IPS-18c (cell line): ENCODE results near the gene TREML1.
"Not testable (repeated sequence)": the region's sequence is repeated elsewhere in the genome, so short reads cannot be mapped to it uniquely, and the experiment has no call there.

ENCODE experiments used
- H3K4me3 ChIP-seq: 2 replicates; pipeline ENCODE4 v1.7.0; 2013; ENCODE audit warnings: low read depth, mild to moderate bottlenecking, low read length, moderate library complexity; ENCODE audit not compliant: insufficient read depth
- H3K9me3 ChIP-seq: one replicate; pipeline ENCODE4 v1.6.1; 2013; ENCODE audit warnings: mild to moderate bottlenecking, low read length, moderate library complexity; ENCODE audit not compliant: control insufficient read depth, insufficient read depth

The TREML1 gene

DNA sequence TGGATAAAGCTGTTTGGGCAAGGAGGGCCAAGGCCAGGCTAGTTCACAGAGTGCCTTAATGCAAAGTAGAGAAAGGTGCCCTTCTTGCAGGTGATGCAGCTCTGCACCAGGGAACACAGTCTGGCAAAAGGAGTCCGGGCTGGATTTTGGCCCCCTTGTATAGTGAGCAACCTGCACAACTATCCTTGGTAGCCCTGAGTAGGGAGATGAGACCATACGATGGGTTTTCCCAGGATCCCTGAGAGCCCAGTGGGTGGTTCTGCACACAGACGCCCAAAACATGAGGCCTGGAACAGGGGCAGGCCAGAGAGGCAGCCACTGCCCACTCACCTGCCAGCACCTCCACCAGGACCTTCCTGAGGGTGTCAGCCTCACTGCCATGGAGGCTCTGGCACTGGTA is 6.8 kb upstream of the TREML1 start:
- no peak overlapping the region for H3K4me3 ChIP-seq

GRCh38 chr6:41159415-41160082 is 5.4 kb upstream of the TREML1 start:
- Histone ChIP-seq H3K4me3 (no peak overlapping the region), H3K9me3 (peaks cover 2% of the 10 kb centered on the region)

More for the DNA sequence above, 6.8 kb upstream of the TREML1 start:
- peaks cover 2% of the 10 kb centered on the region for H3K9me3 ChIP-seq

GRCh38 chr6:41157323-41157722 is 3.2 kb upstream of the TREML1 start:
- H3K4me3 ChIP-seq: no peak overlapping the region
- H3K9me3 ChIP-seq: no peaks in the 10 kb centered on the region

- Histone ChIP-seq H3K9me3 (peaks cover 2% of the 10 kb centered on the region), H3K4me3 (no peak overlapping the region)
Measured at GRCh38 chr6:41156771-41157170, 2.6 kb upstream of the TREML1 start.

GRCh38 chr6:41156001-41156400 is 1.9 kb upstream of the TREML1 start:
- Histone ChIP-seq H3K4me3 (no peak overlapping the region), H3K9me3 (peaks cover 2% of the 10 kb centered on the region)

- Histone ChIP-seq H3K4me3 (no peak overlapping the region), H3K9me3 (peaks cover 2% of the 10 kb centered on the region)
Measured at GRCh38 chr6:41155132-41155805, 1.1 kb upstream of the TREML1 start.

GRCh38 chr6:41153451-41153850 is 696 bp downstream of the TREML1 start:
- H3K4me3 ChIP-seq: no peak overlapping the region

DNA sequence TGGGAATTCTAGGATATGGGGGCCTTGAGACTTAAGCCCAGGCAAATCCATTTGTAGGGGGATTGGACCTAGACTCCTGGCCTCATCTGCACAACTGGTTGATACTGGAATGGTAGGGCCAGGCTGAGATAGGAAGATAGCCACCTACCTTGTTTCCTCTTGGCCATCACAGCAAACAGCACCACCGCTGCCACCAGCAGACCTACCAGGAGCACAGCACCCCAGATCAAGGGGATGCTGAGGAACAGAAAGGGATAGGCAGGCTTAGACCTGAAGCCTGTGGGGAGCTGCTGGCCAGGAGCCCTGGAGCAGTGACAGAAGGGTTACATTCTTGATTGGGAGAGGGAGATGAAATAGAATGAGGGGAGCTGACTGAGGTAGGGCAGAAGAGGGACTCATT is 3.5 kb downstream of the TREML1 start:
- peaks cover 2% of the 10 kb centered on the region for H3K9me3 ChIP-seq
- no peak overlapping the region for H3K4me3 ChIP-seq

More at GRCh38 chr6:41153451-41153850, 696 bp downstream of the TREML1 start:
- H3K9me3 ChIP-seq: peaks cover 2% of the 10 kb centered on the region

DNA sequence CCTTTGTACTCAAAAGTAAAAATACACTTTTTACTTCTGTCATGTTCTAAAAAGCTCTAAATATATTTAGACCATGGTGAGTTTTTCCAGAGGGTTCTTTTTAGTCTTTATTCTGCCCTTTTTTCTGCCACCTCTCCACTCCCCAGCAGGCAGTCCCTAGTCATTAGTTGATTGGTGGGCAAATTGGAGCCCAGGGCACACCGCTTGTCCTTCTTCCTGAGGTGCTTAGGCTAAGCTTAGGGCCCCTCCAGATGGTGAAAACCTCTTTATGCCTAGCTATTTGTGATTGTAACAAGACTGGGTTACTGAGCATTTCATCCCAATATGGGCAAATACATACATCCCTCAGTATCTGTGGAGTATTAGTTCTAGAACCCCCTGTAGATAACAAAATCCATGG is 6.2 kb downstream of the TREML1 start:
- Histone ChIP-seq H3K9me3 (peaks cover 2% of the 10 kb centered on the region), H3K4me3 (no peak overlapping the region)

GRCh38 chr6:41136911-41137310 is 17.2 kb downstream of the TREML1 start:
- no peak overlapping the region for H3K4me3 ChIP-seq

DNA sequence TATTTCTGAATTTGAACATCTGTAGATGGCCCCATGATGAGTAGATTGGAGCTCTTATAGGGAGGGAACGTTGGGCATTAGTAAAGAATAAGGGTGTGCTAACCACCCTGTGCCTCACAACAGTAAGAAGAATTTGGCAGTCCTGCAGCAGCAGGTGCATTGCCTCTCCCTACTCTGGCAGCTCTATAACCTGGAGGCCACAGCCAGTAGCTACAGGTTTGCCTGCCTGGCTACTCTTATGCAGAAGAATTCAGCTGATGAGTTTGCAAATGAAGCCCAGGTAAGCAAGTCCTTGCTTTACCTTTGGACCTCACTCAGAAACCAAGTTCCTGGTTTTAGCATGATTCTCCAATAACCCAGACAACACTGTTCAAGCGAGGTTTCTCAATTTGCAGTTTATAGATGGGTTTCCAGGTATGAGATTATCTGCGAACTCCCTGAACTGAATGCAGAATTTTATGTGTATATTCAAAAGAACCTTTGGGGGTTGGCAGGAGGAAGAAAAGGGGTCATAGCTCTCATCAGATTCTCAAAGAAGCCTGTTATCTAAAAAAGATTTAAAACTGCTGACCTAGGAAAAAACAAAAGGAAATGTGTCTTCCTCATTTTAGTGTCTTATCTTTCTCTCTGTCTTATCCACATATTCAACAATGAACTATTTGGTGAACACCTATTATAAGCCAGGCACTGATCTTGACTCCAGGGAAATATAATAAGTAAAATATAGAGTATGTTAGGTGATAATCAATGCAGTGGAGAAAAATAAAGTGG is 18.9 kb downstream of the TREML1 start:
- Histone ChIP-seq H3K4me3 (no peak overlapping the region; the same call in 1 of the 2 replicates), H3K9me3 (no peaks in the 10 kb centered on the region)

More at GRCh38 chr6:41136911-41137310, 17.2 kb downstream of the TREML1 start:
- no peaks in the 10 kb centered on the region for H3K9me3 ChIP-seq

GRCh38 chr6:41132254-41132653 is 21.9 kb downstream of the TREML1 start:
- no peaks in the 10 kb centered on the region for H3K9me3 ChIP-seq
- H3K4me3 ChIP-seq: no peak overlapping the region

DNA sequence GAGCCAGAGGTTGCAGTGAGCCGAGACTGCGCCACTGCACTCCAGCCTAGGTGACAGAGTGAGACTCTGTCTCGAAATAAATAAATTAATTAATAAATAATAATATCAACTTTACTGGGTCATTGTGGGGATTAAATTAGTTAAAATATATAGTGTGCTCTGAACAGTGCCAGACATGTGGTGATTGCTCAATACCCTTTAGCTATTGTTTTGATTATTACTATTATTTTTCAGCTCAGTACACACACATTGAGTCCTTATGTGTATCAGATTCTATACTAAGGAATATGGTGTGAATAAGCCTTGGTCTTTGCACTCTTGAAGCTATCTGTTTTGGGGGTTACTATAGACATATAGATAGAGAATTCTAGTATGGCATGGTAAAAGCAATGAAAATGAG is 28.9 kb downstream of the TREML1 start:
- Histone ChIP-seq H3K4me3 (no peak overlapping the region), H3K9me3 (no peaks in the 10 kb centered on the region)

DNA sequence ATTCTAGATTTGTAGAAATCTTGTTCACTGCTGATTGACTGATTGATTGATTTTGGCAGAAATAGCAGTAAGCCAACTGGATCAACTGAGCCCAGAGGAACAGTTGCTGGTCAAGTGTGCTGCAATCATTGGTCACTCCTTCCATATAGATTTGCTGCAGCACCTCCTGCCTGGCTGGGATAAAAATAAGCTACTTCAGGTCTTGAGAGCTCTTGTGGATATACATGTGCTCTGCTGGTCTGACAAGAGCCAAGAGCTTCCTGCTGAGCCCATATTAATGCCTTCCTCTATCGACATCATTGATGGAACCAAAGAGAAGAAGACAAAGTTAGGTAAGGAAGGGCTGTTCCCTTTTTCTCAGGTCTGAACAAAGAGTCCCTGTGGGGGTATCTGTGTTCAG is 31.2 kb downstream of the TREML1 start:
- Histone ChIP-seq H3K4me3 (no peak overlapping the region), H3K9me3 (no peaks in the 10 kb centered on the region)

GRCh38 chr6:41122373-41122772 is 31.8 kb downstream of the TREML1 start:
- Histone ChIP-seq H3K4me3 (no peak overlapping the region), H3K9me3 (no peaks in the 10 kb centered on the region)

GRCh38 chr6:41120058-41120457 is 34.1 kb downstream of the TREML1 start:
- Histone ChIP-seq H3K9me3 (no peaks in the 10 kb centered on the region), H3K4me3 (no peak overlapping the region)

- H3K9me3 ChIP-seq: no peaks in the 10 kb centered on the region
- H3K4me3 ChIP-seq: no peak overlapping the region
Measured at GRCh38 chr6:41119508-41119907, 34.6 kb downstream of the TREML1 start.

DNA sequence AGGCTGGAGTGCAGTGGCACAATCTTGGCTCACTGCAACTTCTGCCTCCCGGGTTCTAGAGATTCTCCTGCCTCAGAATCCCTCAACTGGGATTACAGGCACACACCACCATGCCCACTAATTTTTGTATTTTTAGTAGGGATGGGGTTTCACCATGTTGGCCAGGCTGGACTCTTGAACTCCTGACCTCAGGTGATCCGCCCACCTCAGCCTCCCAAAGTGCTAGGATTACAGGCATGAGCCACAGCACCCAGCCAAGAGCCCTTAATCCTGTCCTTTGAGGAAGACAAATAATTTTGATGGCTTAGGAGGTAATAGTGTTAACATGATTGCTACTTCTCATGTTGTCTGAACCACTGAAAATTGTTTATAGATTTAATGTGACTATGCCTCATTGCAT is 39.1 kb downstream of the TREML1 start:
- not testable (repeated sequence) for H3K4me3 ChIP-seq, H3K9me3 ChIP-seq
